ENCODE data around the gene NKD2.
"Not testable (repeated sequence)": the region's sequence is repeated elsewhere in the genome, so short reads cannot be mapped to it uniquely, and the experiment has no call there.

The NKD2 gene

DNA sequence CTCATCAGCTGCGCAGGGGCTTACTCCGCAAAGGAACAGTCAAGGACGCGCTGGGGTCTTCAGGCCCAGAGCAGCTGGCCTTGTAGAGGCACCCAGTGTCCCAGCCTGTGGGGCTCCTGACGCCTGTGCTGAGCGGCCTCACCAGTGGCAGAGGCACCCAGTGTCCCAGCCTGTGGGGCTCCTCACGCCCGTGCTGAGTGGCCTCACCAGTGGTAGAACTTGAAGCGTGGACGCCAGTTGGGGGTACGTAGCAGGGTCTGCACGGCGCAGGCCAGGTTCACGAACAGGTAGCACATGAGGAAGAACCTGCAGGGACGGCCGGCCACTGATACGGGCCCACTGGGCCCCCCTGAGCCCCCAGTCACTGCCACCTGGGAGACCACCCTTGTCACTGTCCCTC is 67.3 kb downstream of the NKD2 start:
- no peak for DNase-seq

DNA sequence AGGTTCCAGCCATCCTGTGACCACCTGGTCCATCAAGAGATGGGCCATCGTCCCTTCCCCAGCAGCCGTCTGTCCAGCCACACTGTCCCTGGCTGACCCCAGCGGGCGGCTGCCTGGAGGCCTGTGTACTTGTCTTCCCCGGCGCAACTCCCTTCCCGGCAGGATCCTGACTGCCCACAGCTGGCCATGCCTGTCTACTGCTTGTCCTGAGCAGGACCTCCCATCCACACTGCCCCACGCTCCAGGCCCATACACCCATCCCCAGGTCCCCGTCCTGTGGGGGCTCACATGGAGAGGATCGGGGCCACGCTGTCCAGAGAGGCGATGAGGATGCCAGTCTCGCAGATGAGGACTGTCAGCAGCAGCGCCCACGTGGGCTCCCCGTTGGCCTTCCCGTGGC is 67.8 kb downstream of the NKD2 start:
- DNase-seq: no peak

DNA sequence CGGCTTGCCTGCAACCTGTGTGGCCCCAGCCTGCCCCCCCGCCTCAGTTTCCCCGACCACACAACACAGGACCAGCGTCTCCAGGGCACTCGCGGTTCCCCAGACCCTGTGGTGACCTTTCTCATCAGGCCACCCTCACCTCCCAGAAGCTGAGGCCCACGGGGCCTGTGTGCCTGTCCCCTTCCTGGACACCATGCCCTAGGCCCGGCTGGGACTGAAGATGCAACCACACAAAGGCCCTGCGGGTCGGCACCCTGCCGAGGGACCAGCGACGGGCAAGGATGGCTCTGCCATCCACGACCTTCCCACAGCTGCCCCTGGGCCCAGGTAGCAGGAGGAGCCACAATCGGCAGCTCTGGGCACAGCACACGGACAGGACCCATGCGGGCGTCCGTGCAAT is 68.4 kb downstream of the NKD2 start:
- no peak for DNase-seq

DNA sequence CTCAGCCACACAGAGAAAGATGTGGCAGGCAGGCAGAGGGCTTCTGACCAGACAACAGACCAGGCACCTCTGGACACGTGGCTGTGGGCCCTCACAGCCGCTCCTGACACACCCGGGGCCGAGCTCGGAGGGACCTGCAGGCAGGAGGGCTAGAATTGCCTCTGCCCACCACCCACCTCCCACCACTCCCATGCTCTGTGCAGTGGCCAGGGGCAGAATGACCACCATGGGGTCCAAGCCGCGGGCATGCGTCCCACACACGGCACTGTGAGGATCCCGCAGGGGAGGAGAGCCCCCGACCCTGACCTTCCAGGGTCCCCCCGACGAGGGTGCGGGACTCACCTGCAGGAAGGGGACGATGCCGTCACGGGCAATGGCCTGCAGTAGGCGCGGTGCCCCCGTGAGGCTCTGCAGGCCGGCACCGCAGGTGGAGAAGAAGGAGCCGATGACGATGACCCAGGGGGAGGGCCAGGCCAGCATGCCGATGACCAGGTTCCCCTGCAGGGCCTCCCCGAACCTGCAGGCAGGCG is 69.0 kb downstream of the NKD2 start:
- no peak for DNase-seq

DNA sequence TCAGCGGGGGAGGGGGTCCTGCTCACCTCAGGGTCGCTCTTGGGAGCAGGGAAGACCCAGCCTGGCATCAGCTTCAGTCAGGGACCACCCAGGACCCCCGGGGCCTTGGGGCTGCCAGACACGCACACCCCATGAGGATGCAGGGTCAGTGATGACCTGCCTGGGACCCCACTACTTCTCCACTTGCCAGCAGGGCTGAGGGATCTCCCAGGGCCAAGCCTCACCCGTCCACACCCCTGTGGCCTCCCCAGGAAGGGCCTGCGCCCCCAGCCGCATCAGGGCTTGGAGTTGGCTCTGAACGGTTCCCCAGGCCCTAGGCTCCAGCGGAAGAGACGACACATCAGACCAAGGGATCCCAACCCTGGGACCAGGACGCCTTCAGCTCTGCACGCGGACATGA is 69.6 kb downstream of the NKD2 start:
- DNase-seq: no peak

DNA sequence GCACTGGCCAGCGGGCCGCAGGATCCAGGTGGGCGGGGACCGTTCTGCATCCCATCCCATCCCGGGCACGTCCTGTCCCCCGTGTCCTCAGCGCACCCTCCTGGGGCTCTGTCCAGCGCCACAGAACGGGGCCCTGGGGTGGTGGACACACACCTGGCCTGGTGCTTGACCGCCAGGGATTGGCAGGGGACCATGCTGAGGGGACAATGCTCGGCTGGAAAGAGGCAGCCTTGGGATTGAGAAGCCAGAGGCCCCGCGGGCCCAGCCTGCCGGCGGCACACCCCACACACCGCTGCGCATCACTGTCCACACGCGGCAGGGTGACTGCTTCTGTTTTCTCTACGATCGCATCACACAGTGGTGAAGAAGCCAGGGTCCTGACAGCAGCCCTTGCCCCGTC is 70.2 kb downstream of the NKD2 start:
- DNase-seq: no peak

DNA sequence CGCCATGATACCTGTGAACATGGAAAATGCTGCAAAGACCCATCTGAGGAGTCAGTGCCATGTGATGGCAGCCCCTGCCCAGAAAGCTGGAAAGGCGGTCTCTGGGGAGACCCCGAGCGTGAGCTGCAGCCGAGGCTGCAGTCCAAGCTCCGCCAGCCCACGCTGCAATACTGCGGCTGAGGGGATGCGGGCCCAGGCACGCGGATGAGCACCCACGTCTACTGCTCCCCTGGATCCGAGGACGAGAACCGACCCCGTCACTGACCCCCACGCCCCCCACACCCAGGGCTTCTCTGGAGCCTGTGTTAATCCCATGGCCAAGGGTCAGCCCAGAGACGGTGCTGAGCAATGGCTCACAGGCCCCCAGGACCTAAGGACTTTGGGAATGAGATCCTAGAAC is 70.9 kb downstream of the NKD2 start:
- DNase-seq: no peak

DNA sequence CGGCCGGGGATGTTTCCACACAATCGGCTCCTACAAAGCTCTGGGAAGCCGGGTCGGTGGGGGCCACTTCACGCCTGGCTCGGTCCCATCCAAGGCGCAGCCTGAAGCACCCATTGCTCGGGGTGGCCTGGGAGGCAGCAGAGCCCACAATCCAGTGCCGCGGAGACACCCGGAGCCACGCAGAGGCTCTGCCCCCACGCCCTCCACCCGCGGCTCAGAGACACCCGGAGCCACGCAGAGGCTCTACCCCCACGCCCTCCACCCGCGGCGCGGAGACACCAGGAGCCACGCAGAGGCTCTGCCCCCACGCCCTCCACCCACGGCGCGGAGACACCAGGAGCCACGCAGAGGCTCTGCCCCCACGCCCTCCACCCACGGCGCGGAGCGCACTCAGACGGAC is 71.4 kb downstream of the NKD2 start:
- DNase-seq: no peak

DNA sequence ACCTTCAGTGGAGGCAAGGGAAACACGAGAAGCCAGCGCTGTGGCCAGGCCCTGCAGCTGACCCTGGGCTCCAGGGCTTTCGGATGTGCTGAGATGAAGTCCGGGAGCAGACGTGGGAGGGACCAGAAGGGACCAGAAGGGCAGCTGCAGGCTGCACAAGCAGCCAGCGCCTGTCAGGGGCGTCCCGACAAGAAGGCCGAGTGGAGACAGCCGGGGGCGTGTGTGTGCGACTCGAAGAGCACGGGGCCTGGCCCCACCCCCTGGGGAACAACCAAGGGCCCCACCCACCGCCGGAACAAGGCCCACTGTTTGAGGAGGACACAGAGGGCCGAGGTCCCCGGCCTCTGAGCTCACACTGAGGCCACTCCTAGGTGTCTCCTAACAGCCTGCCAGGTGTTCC is 71.8 kb downstream of the NKD2 start:
- DNase-seq: no peak

DNA sequence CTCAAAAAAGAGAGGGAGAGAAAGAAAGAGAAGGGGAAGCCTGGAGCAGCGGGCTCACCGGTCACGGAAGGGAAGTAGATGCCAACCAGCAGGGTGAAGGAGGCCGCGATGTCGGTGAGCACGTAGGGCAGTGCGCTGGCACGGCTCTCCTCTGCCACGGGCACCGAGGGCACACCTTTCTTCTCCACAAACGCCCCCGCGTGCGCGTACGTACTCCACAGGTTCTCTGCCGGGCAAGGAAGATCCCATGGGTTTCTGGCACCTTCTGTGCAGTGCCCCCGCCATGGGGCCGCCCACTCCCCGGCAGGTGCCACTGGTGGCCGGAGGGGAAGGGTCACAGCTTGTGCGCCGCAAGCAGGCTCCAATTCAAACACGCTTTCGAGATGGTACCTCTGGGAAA is 72.9 kb downstream of the NKD2 start:
- no peak for DNase-seq

DNA sequence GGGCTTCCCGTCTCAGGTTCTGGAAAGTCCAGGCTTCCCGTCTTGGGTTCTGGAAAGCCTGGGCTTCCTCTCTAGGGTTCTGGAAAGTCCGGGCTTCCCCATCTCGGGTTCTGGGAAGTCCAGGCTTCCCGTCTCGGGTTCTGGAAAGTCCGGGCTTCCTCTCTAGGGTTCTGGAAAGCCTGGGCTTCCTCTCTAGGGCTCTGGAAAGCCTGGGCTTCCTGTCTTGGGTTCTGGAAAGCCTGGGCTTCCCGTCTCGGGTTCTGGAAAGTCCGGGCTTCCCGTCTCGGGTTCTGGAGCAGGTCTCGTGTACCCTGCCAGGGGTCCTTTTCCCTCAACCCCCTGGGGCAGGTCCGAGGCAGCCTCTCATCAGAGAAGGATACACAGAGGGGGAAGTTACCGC is 74.4 kb downstream of the NKD2 start:
- not testable (repeated sequence) for DNase-seq

DNA sequence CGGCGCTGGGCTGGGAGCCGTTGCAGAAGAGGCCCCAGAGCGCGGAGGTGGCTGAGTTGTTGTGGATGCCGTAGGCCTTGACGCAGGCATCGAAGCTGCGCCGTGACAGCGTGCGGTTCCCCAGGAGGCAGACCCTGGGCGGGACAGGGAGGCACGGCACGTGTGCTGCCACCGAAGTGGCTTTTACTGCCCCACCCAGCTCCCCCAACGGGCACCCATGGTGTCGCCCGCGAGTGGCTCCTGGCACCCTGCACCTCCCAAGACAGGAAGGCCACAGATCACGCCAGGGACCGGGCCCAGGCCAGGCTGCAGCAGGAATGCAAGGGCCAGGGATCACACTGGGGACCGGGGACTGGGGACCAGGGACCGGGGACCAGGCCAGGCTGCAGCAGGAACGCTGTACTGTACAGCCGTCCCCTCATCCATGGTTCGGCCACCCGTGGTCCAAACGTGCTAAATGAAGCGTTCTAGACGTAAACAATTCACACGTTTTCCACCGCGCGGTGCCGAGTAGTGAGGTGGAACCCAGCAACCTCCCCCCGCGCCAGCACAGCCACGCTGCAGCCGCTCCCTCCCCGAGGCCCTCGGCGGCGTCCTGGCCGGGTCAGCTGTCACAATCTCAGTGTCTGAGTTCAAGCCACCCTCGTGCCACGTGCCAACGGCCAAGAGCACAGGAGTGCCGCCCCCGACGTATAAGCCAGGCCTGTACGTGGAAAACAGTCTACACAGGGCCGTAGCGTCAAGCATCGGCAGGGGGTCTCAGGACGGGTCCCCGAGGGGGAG is 75.4 kb downstream of the NKD2 start:
- DNase-seq: no peak

DNA sequence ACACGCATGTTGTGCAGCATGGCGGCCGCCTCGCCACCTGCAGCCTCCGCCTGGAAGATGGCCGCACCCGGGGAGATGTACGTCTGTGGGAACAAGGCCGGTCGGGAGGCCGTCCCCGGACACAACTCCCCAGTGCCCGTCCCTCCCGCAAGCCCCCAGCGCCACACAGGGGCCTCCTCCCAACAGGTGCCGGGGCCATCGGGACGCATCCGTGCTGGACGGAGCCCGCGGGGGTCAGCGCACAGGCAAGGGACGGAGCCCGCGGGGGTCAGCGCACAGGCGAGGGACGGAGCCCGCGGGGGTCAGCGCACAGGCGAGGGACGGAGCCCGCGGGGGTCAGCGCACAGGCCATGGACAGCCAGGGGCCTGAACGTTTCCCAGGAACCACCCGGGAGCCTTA is 76.8 kb downstream of the NKD2 start:
- DNase-seq: no peak

DNA sequence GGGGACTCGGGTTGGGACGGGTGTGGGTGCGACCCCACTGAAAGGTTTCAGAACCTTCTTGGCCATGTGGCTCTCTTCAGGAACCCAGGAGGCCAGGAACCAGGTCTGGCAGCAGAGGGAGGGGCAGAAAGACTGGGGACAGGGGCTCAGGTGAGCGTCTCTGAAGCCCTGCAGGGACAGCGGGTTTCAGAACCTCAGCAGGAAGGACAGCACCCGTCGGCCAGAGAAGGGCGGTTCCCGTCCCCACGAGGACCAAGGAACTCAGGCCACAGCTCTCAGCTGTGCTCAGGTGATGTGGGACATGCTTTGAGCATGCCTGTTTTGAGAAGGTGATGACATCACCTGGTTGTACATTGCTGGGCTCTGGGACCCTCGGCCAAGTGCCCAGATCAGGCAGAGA is 77.5 kb downstream of the NKD2 start:
- no peak for DNase-seq

DNA sequence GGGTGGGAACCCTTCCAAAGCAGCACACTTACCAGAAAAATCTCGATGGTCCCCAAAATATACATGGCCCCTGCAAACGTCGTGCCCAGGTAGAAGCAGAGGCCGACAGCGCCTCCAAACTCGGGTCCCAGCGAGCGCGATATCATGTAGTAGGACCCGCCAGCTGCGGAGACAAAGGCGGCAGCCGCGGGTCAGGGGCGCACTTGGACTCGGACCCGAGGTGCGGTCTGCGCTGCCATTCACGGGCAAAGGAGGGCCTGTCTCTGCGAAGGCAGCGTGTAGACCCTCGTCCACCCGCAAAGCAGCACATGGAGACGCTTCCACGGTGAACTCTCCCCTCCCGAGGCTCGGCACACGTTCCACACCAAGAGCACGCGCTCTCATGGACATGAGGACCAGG is 78.3 kb downstream of the NKD2 start:
- DNase-seq: no peak

DNA sequence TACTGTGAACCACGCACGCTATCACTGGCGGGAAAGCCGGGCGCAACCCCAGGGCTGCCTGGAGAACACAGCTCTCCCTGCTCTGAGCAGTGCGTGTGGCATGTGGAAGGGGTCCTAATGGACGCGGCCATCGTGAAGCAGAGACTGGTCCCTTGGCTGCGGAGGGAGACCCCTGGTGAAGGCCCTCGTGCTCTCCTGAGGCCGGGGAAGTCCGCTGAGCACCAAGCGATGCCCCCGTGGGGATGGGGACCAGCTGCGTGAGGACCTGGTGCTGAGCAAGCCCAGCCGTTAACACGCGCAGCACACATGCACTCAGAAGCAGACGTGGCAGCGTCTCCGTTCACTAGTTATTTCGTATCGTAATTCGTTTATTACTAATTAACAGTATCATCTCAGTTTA is 78.8 kb downstream of the NKD2 start:
- no peak for DNase-seq

DNA sequence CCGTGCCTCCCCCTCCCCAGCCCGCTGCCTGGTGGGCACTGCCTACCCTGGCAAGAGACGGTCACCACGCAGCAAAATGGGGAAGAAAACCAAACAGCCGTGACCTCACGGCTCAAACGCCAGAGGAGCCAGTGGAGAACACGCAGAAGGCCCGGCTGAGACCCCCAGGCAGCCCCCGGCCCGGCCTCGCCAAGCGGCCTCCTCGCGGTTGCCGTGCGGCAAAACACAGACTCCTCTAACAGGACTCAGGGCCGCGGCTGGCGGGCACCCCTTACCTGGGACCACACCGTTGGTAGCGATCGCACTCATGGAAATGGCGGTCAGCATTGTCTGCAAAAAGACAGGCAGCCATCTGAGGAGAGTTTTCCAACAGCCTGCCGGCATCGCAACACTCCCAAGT is 79.4 kb downstream of the NKD2 start:
- no peak for DNase-seq

All from NCI-H82 (cell line).